ENCODE data around the gene RAB11B.

Gene RAB11B

GRCh38 chr19:8449830-8450229 lies 59.7 kb downstream of the RAB11B start:
- no peak for TF ChIP-seq CTCF (IDR thresholded peaks at IDR 0.05)

GRCh38 chr19:8451377-8451776 lies 61.2 kb downstream of the RAB11B start:
- H3K4me3 ChIP-seq (ENCODE audit: low read depth in 1 of 2, low read length in 1 of 2) = no peak overlapping the region
- H3K9me3 ChIP-seq = no peaks in the 10 kb centered on the region
- peak overlapping the region; percentile 15 for H3K27ac ChIP-seq
- H3K27me3 ChIP-seq = no peaks in the 10 kb centered on the region
- peaks cover 18% of the 10 kb centered on the region for H3K36me3 ChIP-seq
- peaks cover 21 to 28% of the 10 kb centered on the region in 2 experiments for H3K4me1 ChIP-seq (ENCODE audit: control insufficient read depth in 1 of 2, insufficient read depth in 1 of 2, low read depth in 1 of 2, low read length in 1 of 2)
- TF ChIP-seq CTCF (IDR thresholded peaks at IDR 0.05) = no peak

More at GRCh38 chr19:8449830-8450229, 59.7 kb downstream of the RAB11B start:
- Histone ChIP-seq H3K9me3 (no peaks in the 10 kb centered on the region), H3K4me3 (ENCODE audit: low read depth in 1 of 2, low read length in 1 of 2) (no peak overlapping the region), H3K4me1 (ENCODE audit: control insufficient read depth in 1 of 2, insufficient read depth in 1 of 2, low read depth in 1 of 2, low read length in 1 of 2) (peaks cover 31 to 38% of the 10 kb centered on the region in 2 experiments), H3K27ac (no peak overlapping the region), H3K36me3 (peaks cover 14% of the 10 kb centered on the region), H3K27me3 (no peaks in the 10 kb centered on the region)

GRCh38 chr19:8451885-8452284 lies 61.7 kb downstream of the RAB11B start:
- peak overlapping the region; percentile 15 for H3K27ac ChIP-seq
- H3K4me1 ChIP-seq (ENCODE audit: control insufficient read depth in 1 of 2, insufficient read depth in 1 of 2, low read depth in 1 of 2, low read length in 1 of 2) = peaks cover 16 to 23% of the 10 kb centered on the region in 2 experiments

GRCh38 chr19:8452446-8453123 lies 62.4 kb downstream of the RAB11B start:
- Histone ChIP-seq H3K4me1 (ENCODE audit: control insufficient read depth in 1 of 2, insufficient read depth in 1 of 2, low read depth in 1 of 2, low read length in 1 of 2) (peaks cover 11 to 16% of the 10 kb centered on the region in 2 experiments), H3K27me3 (no peaks in the 10 kb centered on the region), H3K9me3 (no peaks in the 10 kb centered on the region), H3K36me3 (peaks cover 26% of the 10 kb centered on the region), H3K4me3 (ENCODE audit: low read depth in 1 of 2, low read length in 1 of 2) (no peak overlapping the region), H3K27ac (peak overlapping the region; percentile 2)
- no peak for TF ChIP-seq CTCF (IDR thresholded peaks at IDR 0.05)

More at GRCh38 chr19:8451885-8452284, 61.7 kb downstream of the RAB11B start:
- Histone ChIP-seq H3K27me3 (no peaks in the 10 kb centered on the region), H3K9me3 (no peaks in the 10 kb centered on the region), H3K36me3 (peaks cover 19% of the 10 kb centered on the region), H3K4me3 (ENCODE audit: low read depth in 1 of 2, low read length in 1 of 2) (no peak overlapping the region)
- no peak for TF ChIP-seq CTCF (IDR thresholded peaks at IDR 0.05)

GRCh38 chr19:8453616-8454015 lies 63.5 kb downstream of the RAB11B start:
- Histone ChIP-seq H3K36me3 (peaks cover 26% of the 10 kb centered on the region), H3K4me1 (ENCODE audit: control insufficient read depth in 1 of 2, insufficient read depth in 1 of 2, low read depth in 1 of 2, low read length in 1 of 2) (peaks cover 10 to 11% of the 10 kb centered on the region in 2 experiments), H3K27ac (peak overlapping the region; percentile 0)

More at GRCh38 chr19:8453616-8454015, 63.5 kb downstream of the RAB11B start:
- Histone ChIP-seq H3K27me3 (no peaks in the 10 kb centered on the region), H3K4me3 (ENCODE audit: low read depth in 1 of 2, low read length in 1 of 2) (no peak overlapping the region), H3K9me3 (no peaks in the 10 kb centered on the region)
- TF ChIP-seq CTCF (IDR thresholded peaks at IDR 0.05) = no peak
